CD4-positive, alpha-beta T cell treated with Interferon gamma for 1 hour (primary cell): ENCODE results near the gene MAPKBP1.

Experiments used
- DNase-seq: peaks from one replicate; pipeline ENCODE4 v3.0.0-alpha.2; 2020

The MAPKBP1 gene

DNA sequence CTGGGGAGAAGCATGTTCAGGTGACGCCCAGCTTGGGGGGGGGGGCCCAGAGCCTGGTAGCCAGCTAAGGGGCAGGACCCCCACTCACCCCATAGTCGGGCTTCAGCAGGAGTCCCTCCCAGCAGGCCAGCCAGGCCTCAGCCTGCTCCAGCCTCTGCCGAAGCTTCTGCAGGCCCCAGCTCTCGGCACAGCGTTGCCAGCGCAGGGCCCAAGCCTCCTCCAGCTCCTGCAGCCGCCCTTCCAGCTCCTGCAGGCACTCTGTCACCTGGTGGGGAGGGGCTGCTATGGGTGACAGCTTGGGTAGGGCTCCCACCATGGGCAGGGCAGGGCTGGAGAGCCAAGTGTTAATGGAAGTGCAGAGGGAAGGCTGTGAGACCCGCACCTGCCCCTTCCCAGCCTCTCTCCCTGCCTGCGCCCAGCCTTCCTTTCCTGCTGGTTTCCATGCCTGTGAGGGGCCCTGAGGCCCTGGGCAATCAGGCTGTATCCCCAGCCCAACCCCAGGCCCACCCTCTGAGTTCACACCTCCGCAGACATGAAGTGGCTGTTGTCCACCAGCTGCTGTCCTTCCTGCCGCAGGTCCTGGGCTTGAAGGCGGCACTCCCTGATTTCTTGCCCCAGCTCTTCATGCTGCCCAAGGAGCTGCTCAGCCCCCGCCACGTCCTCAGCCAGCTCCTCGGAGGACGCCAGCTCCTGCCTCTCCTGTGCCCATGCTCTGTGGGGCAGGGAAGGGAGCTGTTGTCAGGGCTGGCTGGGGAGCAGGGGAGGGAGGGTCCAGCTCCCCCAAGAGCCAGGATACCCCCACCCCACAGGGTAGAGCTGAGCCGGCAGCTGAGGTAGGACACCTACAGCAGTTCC is 78.7 kb downstream of the MAPKBP1 start:
- no peak for DNase-seq

DNA sequence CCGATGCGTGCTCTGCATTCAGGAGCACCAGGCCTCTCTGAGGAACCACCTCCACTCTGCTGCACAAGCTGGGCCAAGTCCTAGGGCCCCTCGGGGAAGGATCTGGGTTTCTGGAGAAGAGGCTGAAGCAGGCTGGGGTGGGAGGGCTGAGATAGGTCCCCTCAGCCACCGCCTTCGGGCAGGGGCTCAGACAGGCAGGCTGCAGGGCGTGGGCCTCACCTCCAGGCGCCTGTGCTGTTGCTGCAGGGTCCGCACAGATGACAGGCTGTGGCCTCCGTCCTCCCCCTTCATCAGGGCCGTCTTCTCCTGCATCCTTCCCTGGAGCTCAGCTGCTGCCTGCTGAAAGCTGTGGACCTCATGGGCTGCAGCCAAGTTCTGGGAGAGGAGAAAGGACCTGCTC is 79.5 kb downstream of the MAPKBP1 start:
- no peak for DNase-seq

DNA sequence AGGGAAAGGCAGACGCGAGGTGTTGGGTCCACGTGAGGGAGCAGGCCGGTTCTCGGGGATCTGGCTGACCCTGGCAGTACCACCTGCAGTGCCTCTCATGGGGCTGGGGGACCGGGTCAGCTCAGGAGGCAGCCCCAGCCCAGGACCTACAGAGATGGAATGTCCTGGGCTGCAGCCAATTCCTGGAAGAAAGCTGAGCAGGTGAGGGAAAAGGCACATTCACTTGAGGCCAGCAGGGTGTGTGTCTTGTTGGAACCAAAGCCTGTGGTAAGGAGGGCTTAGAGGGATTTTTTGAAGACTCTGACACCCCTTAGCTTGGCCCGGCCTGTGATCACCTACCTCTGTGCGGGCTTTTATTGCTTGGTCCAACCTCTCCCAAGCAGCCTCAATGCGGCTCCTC is 80.2 kb downstream of the MAPKBP1 start:
- DNase-seq = no peak

DNA sequence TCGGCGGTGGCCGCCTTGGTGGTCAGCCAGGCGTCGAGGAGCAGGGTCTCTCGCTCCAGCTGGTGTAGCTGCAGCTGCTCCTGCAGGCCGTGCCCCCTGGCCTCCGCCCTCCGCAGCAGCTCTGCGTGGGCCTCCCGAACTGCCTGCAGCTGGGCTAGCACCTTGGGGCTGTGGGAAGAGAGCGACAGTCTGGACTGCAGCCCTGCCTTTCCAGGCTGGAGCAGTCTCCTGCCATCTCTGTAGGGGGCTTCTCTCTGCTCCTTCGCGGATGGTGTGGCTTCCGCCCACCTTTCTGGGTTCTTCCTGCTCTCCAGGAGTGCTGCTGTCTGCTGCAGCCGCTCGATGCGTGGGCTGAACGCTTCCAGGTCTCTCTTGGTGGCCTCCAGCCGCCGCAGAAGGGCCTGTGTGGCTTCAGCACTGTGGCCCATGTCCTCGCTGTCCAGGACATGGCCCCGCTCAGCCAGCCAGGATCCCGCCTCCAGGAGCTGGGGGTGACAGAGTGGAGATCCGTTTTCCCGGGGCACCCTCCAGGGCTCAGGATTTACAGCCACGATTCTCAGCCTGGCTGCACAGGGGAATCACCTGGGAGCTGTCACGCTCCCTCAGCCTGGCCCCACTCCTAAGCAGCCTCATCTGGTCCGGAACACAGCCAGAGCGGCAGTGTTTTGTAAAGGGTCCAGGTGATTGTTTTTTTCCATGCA is 81.1 kb downstream of the MAPKBP1 start:
- DNase-seq = no peak

DNA sequence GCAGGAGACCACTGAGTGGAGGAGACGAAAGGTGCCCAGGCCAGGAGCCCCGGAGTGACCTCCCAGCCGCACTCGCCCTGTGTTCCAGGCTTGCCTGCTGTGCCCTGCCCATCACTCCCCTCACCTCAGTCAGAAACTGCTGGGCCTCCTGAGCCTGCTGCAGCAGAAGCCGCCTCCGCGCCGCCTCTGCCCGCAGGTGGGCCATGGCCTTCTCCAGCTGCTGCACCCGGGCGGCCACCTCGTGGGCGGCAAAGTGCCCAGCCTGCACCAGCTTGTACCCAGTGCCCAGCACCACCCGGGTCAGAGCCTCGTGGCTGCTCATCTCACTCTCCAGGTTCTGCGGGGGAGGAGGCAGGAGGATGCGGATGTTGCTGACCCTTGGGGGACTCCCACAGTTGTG is 82.0 kb downstream of the MAPKBP1 start:
- no peak for DNase-seq

DNA sequence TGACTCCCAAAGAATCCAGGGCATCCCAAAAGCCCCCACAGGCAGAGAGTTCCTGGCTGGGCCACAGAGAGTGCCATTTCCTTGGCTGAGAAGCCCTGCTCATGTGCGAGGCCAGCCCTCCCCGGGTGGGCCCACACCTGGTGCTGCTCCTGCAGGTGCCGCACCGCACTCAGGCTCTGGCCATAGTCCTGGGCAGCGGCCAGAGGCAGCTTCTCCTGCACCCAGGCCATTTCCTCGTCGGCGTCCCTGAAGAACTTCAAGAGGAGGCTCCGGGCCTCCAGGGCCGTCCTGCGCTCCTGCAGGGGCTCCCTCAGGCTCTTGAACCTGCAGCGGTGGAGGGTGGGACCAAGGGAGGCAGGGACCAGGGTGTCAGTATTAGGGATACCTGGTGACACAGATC is 82.4 kb downstream of the MAPKBP1 start:
- no peak for DNase-seq

DNA sequence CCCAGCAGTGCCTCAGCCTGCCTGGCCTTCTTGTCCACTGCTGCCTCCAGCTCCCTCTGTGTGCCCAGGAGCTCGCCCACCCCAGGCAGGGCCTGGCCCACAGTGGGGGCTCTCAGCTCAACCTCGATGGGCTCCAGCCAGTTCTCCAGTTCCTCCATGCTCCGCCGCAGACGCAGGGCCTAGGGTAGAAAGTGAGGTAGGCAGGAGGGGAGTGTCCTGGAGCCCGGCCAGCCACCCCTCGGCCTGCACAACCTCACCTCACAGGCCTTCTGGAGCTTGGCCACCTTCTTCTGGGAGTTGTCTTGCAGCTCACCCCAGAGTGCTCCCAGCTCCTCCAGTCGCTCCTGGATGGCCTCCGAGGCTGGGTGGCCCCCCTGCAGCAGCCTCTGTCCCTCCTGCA is 83.0 kb downstream of the MAPKBP1 start:
- no peak for DNase-seq

DNA sequence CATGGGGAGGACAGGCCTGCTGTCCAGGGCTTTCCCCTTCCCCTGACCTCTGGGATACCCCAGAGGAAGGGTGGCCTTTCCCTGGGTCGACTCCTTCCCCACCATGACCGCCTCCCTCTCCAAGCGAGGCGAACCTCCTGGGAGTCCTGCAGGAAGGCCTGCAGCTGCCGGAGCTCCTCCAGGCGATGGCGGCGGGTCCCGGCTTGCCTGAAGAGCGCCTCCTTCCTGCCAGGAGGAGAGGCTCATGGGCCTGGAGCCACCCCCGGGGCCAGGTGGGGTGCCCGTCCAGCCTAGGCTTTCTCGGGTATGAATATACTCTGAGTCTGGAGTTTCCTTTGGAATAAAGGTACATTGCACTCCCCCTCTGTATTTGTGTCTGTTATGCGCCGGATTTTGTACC is 84.5 kb downstream of the MAPKBP1 start:
- no peak for DNase-seq

DNA sequence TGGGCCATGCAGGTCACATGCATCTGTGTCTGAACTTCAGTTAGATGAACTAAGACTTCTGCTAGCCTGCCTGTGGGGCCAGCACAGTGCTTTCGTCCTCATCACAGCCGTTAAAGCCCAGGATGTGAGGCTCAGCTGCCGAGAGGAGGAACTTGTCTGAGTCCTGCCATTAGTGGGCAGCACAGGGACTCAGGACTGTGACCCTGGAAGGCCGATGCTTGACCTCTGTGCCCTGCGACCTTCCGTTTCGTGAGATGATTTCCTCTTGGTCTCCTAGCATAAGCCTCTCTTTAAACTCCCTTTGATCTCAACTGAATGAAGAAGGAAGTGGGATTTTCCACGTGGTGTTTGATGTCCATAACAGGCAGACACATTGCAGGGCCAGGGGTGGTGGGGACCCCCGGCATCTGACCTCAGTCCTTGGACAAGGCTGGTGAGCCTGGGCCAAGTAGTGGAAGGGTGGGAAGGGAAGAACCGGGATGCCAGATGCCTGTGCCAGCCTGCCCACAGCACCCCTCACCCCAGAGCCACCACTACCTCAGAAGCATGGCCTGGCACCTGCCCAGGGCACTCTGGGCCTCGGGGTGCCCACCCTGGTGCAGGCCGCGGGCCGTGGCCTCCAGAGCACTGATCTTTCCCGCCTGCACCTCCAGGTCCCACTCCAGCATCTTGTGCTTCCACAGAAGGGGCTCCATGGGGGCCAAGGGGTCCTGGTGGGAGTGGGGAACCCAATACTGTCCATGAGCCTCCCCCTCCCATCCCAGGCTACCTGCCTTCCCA is 86.0 kb downstream of the MAPKBP1 start:
- peak; percentile 16 for DNase-seq

DNA sequence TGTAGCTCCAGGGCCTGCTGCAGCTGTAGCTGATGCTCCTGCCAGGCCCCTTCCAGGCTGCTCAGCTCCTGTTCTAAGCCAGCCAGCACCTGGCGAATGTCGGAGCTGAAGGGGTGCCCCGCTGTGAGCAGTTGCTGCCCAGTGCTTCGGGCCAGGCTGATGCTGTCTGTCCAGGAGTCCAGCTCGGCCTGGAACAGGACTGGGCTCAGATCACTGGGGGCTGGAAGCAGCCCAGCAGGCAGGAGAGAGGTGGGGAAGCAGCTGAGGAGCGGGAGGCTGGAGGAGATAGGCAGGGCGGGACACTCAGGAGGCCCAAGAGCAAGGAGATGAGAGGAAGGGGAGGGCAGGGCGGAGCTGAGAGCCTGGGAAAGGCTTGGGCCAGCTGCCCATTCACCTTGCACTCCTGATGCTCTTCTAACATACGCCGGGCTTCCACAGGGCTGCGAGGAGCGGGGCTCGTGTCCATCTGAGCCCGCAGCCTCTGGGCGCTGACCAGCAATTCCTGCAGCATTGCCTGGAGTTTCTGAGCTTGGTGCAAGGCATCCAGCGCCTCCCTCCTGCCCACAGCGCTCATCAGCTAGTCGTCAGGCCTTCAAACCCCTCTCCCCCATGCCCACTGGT is 87.6 kb downstream of the MAPKBP1 start:
- DNase-seq = no peak

DNA sequence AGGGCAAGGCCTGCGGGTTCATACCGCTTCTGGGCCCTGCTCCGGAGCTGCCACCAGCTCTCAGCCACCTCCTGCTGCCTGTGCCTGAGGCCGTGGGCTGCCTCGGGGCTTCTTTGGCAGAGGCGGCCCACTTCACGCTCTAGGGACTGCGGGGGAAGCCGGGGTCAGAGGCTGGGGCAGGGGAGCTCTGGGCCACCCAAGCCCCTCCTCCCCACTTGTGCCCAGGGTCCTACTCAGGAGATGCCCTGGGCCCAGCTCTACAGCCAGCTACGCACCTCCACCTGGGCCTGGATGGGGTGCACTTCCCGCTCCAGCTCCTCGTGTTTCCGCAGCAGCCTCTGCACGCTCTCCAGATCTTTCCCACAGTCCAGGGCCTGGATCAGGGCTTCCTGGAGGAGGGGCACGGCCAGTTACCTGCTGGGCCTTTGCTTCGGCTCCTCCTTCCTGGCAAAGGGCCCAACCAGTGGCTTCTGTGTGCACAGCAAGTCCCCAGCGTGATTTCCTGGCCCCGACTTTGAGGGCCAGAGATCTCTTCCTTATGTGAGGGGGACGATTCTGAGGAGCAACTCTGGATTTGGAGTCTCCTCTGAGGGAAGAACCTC is 88.3 kb downstream of the MAPKBP1 start:
- DNase-seq = no peak

DNA sequence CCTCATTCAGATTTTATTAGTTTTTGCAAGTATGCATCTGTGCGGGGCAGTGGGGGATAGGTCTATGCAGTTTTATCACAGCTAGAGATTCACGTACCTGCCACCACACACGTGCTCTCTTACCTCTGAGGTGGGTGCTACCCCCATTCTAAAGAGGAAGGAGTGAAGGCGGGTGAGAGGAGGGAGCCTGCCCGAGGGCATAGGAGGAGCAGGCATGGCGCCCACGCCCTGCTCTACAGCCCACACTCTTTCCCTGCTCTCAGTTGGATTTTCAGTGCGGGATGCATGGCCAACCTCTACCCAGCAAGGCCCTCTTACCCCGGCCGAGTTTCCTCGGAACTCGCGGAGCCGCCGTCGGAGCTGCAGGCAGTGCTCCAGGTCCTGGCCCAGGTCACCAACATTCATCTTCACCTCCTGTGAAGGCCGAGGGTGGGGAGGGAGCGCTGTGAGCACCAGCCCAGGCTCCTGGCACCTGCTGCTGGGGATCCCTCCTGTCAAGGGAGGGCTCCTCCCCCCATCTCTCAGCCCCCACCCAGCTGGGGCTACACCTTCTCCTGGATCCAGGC is 91.3 kb downstream of the MAPKBP1 start:
- no peak for DNase-seq

DNA sequence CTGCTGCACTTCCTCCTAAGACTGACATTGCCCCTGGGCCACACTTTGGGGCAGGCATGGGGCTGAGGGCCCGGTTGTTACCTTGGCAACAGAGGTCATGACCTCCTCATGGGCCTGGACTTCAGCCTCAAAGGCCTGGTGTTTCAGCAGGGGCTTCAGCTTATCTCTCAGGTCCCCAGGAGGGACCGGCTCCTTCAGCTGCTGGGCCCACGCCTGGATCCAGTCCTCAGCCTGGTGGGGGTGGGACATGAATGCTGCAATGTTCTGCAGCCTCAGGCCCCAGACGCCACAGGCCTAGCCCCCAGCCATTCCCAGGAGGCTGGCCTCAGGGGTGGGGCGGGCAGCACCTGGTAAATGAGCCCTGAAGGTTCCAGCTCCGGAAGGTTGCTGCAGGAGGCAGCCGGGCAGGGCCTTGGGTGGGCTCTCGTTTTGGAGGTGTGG is 92.0 kb downstream of the MAPKBP1 start:
- no peak for DNase-seq

DNA sequence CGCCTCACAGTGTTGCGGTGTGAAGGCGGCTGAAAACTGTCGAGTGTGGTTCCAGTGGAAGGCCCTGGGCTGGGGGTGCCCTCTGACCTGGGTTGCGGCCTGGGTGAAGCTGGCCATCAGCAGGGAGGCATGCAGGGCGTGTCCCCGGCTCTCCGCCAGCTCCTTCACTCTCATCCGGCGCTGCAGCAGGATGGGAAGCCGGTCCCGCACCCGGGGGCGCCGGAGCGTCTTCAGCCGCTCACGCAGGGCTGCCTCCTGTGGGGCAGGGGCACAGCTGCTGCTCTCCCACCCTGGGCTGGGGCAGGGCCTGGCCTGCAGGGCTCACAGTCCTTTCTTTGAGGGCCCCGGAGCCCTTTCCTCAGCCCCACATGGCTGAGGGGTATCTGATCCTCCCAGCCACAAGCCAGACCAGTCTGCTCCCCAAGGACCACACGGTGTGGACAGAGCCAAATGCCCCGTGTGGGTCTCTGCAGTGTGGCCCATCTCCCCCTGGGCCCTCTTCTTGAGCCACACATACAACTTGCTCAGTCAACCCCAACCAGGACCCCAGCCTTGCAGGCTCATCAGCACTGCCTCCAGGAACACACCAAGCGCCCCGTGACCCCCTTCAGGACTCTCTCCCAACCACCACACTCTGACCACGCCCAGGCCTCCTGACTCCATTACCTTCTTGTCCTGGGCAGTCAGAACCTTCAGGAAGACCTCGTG is 92.7 kb downstream of the MAPKBP1 start:
- no peak for DNase-seq

DNA sequence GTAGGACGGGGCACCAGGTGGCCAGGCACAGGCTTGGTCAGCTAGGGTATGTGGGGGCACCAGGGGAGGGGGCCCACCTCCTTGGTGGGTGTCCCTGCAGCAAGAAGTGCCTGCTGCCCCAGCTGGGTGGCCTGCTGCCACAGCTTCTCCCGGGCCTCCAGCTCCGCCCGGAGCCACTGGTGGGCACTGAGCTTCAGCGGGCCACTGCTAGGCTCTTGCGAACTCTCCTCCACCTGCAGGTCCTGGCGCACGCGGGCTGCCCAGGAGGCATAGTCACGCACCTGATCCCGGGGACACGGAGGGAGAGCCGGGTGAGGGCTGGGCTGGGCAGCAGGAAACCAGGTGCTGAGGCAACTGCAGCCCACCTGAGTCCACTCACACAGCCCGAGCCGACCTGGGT is 94.0 kb downstream of the MAPKBP1 start:
- no peak for DNase-seq

DNA sequence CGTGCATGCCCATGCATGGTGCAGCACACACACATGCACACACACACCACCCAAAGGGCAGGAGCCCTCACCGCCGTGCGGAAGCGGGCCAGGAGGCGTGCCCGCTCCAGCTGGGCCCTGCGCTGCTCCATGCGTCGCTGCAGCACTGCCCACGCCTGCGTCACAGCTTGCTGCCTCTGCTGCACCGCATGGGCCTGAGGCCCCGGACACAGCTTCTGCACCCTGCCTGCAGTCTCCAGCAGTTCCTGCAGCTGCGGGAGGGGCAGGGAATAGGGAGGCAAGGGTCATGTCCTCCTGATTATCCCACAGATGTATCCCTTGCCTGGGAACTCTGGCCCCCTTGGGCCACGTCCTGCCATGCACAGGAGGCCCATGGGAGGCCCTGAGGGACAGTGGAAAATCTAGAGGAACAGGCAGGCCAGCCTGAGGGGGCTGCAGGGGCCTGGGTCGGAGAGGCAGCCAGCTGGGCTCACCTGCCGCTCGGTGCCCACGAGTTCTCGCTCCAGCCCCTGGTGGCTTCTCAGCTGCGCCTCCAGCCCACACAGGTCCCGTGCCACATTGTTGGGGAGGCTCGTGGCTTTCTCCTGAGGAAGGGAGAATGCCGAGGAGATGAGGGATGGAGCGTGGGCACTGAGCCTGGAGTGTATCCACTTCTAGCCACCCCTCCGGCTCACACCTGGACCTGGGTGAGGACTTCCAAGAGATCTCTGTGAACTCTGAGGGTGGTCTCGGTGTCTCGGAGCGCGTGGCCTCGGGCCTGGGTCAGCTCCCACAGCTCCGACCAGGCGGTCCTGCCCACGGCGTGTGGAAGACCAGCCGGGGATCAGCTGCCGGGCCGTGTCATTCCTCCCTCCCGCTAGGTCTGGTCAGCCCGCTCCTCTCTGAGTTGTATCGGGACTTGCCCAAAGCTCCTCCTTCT is 95.7 kb downstream of the MAPKBP1 start:
- DNase-seq = no peak

DNA sequence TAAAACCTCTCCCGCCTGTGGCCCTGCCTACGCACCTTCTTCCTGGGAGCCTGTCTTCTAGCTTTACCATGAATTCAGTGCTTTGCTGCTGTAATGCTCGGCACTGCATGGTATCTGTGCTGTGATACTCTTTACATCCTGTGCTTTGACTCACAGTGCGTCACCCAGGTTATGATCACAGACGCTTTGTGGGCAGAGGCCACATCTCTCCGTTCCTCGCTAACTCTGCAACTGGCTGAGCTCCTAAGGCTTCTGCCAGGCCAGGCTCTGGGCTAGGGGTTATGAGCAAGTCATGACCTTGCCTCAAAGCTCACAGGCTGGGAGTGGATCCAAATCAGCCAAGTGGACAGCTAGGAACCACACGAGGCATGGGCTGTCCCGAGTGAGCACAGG is 96.4 kb downstream of the MAPKBP1 start:
- peak; percentile 40 for DNase-seq

DNA sequence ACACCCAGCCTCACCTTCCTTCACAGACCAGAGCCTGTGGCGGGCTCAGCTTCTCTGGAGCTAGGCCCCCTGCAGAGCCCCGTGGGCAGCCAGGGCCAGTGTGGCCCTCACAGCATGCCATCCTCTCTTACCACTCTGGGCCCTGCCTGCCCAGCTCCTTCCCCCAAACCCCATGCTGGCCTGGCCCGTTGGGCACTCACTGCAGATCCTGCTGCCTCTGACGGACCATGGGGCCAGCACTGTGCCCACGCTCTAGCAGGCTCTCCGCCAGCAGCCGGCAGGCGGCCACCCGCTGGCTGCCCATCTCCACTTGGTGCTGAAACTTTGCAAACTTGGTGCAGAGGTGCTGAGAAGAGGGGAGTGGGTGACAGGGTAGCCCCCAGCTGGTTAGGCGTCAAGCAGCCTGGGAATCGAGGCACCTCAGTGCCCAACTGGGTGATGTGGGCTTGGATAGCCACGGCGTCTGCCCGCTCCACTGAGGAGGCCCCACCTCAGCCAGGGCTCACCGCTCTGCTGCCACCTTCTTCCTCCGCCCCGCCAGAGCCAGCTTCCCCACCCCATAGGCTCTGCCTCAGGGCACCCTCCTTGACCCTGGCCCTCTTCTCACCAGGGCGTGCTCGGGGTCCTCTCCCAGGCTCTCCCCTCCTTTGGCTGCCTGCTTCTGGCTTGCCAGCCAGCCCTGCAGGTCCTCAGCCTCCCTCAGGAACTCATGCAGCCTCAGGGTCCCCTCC is 97.1 kb downstream of the MAPKBP1 start:
- no peak for DNase-seq

DNA sequence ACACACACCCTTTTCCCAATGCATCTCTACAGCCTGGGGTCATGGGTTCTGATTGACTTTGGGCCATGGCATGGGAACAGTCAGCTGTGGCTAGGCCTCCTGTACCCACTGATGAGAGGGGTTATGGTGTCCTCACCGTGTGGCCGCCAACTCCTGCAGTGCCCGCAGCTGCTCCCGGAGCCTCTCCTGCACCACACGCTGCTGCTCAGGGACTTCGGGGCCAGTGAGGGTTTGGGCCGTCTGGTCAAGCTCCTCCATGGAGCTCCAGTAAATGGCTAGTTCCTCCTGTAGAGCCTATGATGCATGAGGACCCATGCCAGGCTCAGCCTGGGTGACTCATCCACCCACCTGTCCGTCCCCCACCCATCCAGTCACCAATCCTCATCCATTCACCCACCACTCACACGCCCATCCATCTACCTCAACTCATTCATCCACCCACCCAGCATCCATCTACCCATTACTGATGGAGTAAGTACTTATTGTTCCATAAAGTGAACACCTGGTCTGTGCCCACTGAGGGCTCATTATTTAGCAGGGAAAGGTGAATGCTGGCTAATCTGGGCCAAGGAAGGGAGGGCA is 98.0 kb downstream of the MAPKBP1 start:
- no peak for DNase-seq

DNA sequence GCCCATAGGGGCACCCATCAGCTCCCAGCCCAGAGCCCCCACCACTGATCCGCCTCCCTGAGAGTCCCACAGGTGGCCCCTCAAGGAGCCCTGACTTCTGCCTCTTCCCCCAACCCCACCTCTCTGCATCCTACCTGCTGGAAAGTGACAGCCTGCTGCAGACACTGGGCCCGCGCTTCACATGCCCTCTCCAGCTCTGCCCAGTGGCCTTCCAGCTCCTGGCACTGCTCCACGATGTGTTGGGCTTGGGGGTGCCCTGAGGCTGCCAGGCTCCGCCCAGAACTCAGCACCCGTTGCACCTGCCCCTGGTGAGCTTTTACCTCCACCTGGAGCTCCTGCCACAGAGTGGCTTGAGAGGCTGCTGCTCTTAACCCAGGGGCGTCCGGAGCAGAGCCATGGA is 99.4 kb downstream of the MAPKBP1 start:
- no peak for DNase-seq
